Anterior cingulate cortex (tissue), 58 donors: ENCODE measurements around the gene PIP5KL1.

ENCODE experiments used
- DNase-seq, 58 donors: peaks; one replicate each; lab custom pipeline; 2025; lab: John Stamatoyannopoulos, UW

PIP5KL1 gene

GRCh38 chr9:127937388-127938297 is 7.1 kb upstream of the PIP5KL1 start, which contains the start of gene DPM2:
Gene DPM2 (minus strand): TSS chr9:127937854. CDS start chr9:127937820, 34 bp downstream.
- DNase-seq = peak in 55 of 58 donors; percentile 23 to 83 (median 66)

- no peak for DNase-seq
Measured at GRCh38 chr9:127937056-127937387, 6.4 kb upstream of the PIP5KL1 start.

DNA sequence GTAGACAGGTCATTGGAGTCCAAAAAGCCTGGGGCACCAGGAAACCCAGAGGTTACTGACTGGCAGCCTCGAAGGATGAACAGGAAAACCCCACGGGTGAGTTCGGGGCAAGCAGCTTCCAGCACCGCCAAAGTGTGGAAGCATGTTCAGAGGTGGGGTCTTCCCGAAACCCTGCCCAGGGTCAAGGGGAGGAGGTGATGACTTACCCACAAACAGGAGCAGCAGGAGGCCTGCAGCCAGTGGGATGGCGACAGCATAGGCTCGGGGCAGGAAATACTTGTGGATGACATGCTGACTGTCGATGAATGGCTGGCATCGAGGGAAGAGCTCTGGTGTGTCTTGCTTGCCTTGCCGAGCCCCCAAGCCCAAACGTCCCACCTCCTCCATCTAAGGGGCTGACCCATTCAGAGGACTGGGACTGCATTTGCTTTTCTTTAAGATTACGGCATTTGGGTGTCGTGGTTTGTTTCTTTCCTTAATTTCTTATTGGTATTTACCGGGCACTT is 5.8 kb upstream of the PIP5KL1 start:
- no peak for DNase-seq

DNA sequence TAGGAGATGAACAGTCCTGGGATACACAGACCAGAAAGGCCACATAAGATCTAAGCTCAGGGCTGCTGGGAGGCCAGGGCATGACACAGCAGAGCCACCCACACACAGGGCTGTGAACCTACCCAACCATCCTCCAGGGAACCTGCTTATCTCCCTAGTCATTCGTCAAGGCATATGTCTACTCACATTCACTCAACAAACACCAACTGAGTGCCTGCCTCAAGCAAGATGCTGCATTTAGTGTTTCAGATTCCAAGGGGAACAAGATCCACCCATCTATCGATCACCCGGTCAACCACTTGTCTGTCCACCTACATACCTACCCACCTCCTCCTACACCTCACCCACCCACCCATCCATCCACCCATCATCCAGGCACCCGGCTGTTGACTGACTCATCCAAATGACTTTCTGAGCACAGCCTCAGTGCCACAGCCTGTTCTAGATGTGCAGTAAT is 5.2 kb upstream of the PIP5KL1 start:
- DNase-seq = no peak

GRCh38 chr9:127934986-127935385 is 4.4 kb upstream of the PIP5KL1 start:
- DNase-seq = no peak

GRCh38 chr9:127934248-127934647 is 3.7 kb upstream of the PIP5KL1 start:
- DNase-seq = no peak

DNA sequence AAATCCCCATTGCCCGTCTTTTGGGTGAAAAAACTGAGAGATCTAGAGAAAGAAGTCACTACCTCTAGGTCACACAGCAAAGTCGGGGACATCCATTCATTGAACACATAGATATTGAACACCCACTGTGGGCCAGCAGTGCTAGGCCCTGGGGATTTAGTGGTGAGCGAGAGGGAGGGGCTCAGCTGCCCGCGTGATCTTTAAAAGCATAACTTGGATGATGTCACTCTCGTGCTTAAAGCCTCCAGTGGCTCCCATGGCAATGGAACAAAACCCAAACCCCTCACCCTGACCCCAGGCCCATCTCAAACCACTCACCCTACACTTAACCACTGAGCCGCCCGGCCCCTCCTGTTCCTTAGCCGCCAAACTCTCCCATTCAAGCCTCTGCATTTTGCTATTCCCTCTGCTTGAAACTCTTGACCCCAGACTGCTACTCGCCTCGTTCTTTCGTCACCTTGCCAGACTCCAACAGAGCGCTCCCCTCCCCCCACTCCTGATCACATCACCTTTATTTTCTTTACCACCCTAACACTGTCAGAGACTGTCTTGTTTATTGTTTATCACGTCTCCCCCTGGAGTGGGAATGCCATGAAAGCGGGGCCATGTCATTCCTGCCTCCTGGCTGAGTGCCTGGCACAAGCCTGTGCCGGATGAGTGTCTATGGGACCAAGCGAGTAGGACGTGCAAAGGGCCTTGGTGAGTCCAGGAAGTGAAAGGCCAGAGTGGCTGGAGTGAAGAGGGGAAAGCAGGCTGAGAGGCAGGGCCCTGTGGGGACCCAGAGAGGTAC is 710 bp upstream of the PIP5KL1 start:
- DNase-seq = no peak

- no peak for DNase-seq
Measured at GRCh38 chr9:127929625-127929979, 975 bp downstream of the PIP5KL1 start.

- no peak for DNase-seq
Measured at GRCh38 chr9:127928676-127929624, 1.6 kb downstream of the PIP5KL1 start.

GRCh38 chr9:127927988-127928675 is 2.4 kb downstream of the PIP5KL1 start:
- no peak for DNase-seq

GRCh38 chr9:127927201-127927987 is 3.2 kb downstream of the PIP5KL1 start:
- DNase-seq = peak in 1 of 58 donors; percentile 59

- no peak for DNase-seq
Measured at GRCh38 chr9:127926906-127927200, 3.7 kb downstream of the PIP5KL1 start.

DNA sequence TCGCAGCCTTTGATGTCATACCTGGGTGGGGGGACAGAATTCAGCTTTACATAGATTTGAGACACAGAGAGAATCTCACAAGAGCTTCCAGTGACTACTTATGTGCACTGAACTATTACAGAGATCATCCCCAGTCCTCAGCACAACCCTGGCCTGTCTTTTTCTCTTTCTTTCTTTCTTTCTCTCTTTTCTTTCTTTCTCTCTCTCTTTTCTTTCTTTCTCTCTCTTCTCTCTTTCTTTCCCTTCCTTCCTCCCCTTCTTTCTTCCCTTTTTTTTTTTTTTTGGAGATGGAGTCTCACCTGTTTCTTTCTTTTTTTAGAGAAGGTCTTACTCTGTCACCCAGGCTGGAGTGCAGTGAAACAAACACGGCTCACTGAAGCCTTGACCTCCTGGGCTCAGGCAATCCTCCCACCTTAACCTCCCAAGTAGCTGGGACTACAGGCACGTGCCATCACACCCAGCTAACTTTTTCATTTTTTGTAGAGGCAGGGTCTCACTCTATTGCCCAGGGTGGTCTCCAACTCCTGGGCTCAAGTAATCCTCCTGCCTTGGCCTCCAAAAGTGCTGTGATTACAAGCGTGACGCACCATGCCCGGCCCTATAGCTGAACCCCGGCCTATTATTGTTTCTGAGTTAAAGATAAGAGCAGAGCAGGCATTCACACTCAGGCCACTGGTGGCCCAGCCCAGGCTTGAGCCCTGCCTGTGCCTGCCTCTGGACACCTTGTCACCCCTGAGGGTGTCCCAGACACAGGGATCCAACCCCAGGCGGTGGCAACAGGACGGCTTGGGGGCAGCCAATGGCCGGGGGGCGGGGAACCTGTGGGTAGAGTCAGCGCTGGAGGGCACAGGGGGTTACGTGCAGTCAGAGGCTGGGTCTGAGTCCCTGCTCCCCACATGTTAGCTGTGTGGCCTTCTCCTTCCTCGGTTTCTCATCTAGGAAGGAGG is 4.3 kb downstream of the PIP5KL1 start:
- no peak for DNase-seq

DNA sequence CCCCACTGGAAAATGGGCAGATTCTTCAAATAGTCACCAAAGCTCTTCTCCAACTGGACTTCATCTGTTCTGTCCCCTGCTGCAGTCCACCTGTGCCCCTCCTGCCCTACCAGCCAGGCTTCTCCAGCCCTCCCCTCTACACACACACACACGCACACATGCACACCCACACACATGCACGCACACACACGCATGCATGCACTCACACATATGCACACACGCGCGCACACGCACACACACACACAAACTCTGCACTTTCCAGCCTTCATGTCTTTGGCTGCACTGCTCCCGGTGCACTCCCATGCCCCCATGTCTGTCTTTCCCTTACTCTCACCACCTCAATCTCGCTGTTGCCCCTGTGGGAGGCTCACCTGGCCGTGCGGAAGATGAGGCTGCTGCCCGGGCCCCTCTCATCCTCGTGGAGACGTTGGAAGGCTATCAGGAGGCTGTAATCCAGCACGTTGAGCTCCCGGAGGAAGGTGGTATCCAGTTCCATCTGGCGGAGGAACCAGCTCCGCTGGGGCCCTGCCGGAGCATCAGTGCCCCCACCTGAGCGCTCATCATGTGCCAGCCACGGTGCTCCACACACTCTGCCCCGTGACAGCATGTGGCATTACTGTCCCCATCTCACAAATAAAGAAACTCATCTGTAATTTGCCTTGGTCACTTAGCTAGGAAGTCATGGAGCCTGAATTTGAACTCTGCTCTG is 5.7 kb downstream of the PIP5KL1 start:
- DNase-seq = no peak

GRCh38 chr9:127923771-127924170 is 6.8 kb downstream of the PIP5KL1 start:
- no peak for DNase-seq

GRCh38 chr9:127923046-127923445 is 7.5 kb downstream of the PIP5KL1 start:
- peak in 1 of 58 donors; percentile 29 for DNase-seq

DNA sequence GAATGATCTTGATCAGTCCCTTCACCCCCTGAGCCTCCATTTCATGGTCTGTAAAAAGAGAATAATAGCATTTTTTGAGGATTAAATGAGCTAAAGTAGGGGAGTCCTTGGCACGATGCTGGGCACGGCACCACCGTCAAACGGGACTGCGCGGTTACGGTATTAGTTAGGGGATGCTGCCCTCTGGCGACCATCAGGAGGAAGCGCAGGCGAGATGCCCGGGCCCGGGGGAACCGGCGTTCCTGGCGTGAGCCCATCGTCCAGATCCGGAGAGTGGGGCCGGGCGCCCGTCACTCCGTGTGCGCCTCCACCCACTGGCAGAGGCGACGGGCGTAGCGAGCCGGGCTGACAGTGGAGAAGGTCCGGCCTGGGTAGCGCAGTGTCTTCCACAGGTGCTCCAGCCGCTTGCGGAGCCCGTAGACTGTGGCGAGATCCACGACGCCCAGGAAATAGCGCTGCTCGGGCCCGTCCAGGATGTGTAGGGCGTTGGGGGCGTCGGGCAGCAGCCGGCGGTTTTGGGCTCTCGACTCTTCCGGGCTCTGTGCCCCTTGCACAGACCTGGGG is 8.9 kb downstream of the PIP5KL1 start:
- peak in 44 of 58 donors; percentile 19 to 81 (median 44) for DNase-seq
